ENCODE measurements around the gene SAXO2. TPM values are rescaled to one million over a fixed set of nuclear protein-coding genes. Genes with fewer than 3 reads are reported as not detected.

Gene SAXO2
- total and polyA plus RNA-seq, 2 of the 4 experiments (the other 2 are of a cell fraction), result 0.14 TPM; not detected in 1

GRCh38 chr15:82305621-82306048, 43.0 kb downstream of the SAXO2 start:
- peaks cover 34% of the 10 kb centered on the region for H3K27me3 ChIP-seq (ENCODE audit: control insufficient read depth, insufficient read depth, low read length)
- H3K9me3 ChIP-seq (ENCODE audit: control insufficient read depth, insufficient read depth, low read length), result peaks cover 6% of the 10 kb centered on the region
- ATAC-seq (ENCODE audit: low read depth), result no peak
- dilution Hi-C loops (cut with HindIII; ENCODE audit: low sequenced_read_pairs, unreplicated experiment) (no loop called here), intact Hi-C loops (cut with micrococcal nuclease) (no loop called here), in situ Hi-C loops (cut with MboI; ENCODE audit: low sequenced_read_pairs) (no loop called here)
- H3K56ac ChIP-seq (ENCODE audit: extremely low read depth, insufficient read depth, low read length), result no peak overlapping the region
- no peak overlapping the region for H3K4me2 ChIP-seq (ENCODE audit: low read depth, low read length)
- POLR2A ChIA-PET (ENCODE audit: unreplicated experiment), result no interaction called here
- CTCF ChIA-PET, result no interaction called here
- BruUV-seq (replicated peaks), result no TSS peak
- no peak for DNase-seq
- H2AFZ ChIP-seq (replicated peaks; ENCODE audit: low read length, poor library complexity), result no peak overlapping the region
- H3K36me3 ChIP-seq (ENCODE audit: control insufficient read depth, insufficient read depth, low read length), result no peaks in the 10 kb centered on the region
- H2BK120ac ChIP-seq (ENCODE audit: low read depth, low read length), result no peak overlapping the region
- TF ChIP-seq BHLHE40 (IDR thresholded peaks at IDR 0.05; ENCODE audit: low read depth, low read length), result no peak
- TF ChIP-seq RAD21 (IDR thresholded peaks at IDR 0.05; ENCODE audit: low read length), result no peak
- TF ChIP-seq, protein P1, sequence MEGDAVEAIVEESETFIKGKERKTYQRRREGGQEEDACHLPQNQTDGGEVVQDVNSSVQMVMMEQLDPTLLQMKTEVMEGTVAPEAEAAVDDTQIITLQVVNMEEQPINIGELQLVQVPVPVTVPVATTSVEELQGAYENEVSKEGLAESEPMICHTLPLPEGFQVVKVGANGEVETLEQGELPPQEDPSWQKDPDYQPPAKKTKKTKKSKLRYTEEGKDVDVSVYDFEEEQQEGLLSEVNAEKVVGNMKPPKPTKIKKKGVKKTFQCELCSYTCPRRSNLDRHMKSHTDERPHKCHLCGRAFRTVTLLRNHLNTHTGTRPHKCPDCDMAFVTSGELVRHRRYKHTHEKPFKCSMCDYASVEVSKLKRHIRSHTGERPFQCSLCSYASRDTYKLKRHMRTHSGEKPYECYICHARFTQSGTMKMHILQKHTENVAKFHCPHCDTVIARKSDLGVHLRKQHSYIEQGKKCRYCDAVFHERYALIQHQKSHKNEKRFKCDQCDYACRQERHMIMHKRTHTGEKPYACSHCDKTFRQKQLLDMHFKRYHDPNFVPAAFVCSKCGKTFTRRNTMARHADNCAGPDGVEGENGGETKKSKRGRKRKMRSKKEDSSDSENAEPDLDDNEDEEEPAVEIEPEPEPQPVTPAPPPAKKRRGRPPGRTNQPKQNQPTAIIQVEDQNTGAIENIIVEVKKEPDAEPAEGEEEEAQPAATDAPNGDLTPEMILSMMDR (conservative IDR thresholded peaks at IDR 0.05; ENCODE audit: low read depth, low read length), result no peak
- TF ChIP-seq MXI1 (IDR thresholded peaks at IDR 0.05; ENCODE audit: borderline replicate concordance, low read depth, low read length), result no peak
- TF ChIP-seq MAZ (IDR thresholded peaks at IDR 0.05; ENCODE audit: borderline replicate concordance, low read depth, low read length), result no peak
- no peak for TF ChIP-seq POLR2A (IDR thresholded peaks at IDR 0.05; ENCODE audit: low read depth, low read length)
- H3K9me1 ChIP-seq (ENCODE audit: insufficient read depth, low read length), result peaks cover 4% of the 10 kb centered on the region
- no peak overlapping the region for H4K91ac ChIP-seq (ENCODE audit: insufficient read depth, low read depth, low read length)
- no peak overlapping the region for H3K18ac ChIP-seq (ENCODE audit: low read depth, low read length)
- H3K27ac ChIP-seq (ENCODE audit: insufficient read depth, low read length), result no peak overlapping the region
- H3K14ac ChIP-seq (replicated peaks; ENCODE audit: low read depth, low read length), result no peak overlapping the region
- no peak overlapping the region for H2BK20ac ChIP-seq (ENCODE audit: low read depth, low read length)
- H2BK5ac ChIP-seq (ENCODE audit: low read depth, low read length, poor library complexity, severe bottlenecking), result no peak overlapping the region
- no peak overlapping the region for H2AK5ac ChIP-seq (ENCODE audit: low read depth, low read length)
- no peak overlapping the region for H4K8ac ChIP-seq (ENCODE audit: low read depth in 2 of 2, low read length in 2 of 2)
- H3K79me1 ChIP-seq (ENCODE audit: low read depth in 1 of 2, low read length in 2 of 2), result no peaks in the 10 kb centered on the region
- H3K4me3 ChIP-seq (ENCODE audit: insufficient read depth, low read depth, low read length), result no peak overlapping the region
- 74% methylated on average over 4 of the region's 7 CpGs; no CpG with 5 or more reads in 1 of the 2 experiments for WGBS, 2 experiments (ENCODE audit: extremely low coverage in 2 of 2, insufficient read length in 1 of 2)
- H3K4ac ChIP-seq (ENCODE audit: low read depth, low read length), result no peak overlapping the region
- H2BK15ac ChIP-seq (ENCODE audit: low read depth, low read length), result no peak overlapping the region
- H2AK9ac ChIP-seq (replicated peaks; ENCODE audit: low read depth, low read length, poor library complexity), result no peak overlapping the region
- no peaks in the 10 kb centered on the region for H4K20me1 ChIP-seq (ENCODE audit: insufficient read depth, low read length)
- no peak overlapping the region for H3K23ac ChIP-seq (ENCODE audit: low read depth, low read length)
- no peaks in the 10 kb centered on the region for H3K4me1 ChIP-seq (ENCODE audit: control insufficient read depth, insufficient read depth, low read length)
- no peak overlapping the region for H3K9ac ChIP-seq (ENCODE audit: low read depth, low read length)
- no peak overlapping the region for H4K5ac ChIP-seq (ENCODE audit: low read depth, low read length)

Measured in IMR-90 (cell line).